RPMI8226 (cell line): ENCODE results near the gene FOXA3.
"Not testable (repeated sequence)": the region's sequence is repeated elsewhere in the genome, so short reads cannot be mapped to it uniquely, and the experiment has no call there.

Source experiments
- DNase-seq: peaks from one replicate; pipeline ENCODE4 v3.0.0-alpha.2; 2015

Gene FOXA3

GRCh38 chr19:45828945-45829344 is 35.2 kb upstream of the FOXA3 start:
- DNase-seq: no peak

GRCh38 chr19:45834970-45835369 is 29.2 kb upstream of the FOXA3 start:
- no peak for DNase-seq

GRCh38 chr19:45842198-45842597 is 21.9 kb upstream of the FOXA3 start:
- DNase-seq: no peak

- no peak for DNase-seq
Measured at GRCh38 chr19:45847663-45848062, 16.5 kb upstream of the FOXA3 start.

- DNase-seq: peak; percentile 10
Measured at GRCh38 chr19:45848922-45849321, 15.2 kb upstream of the FOXA3 start.

GRCh38 chr19:45852145-45852750 is 11.9 kb upstream of the FOXA3 start:
- DNase-seq: no peak

- DNase-seq: no peak
Measured at GRCh38 chr19:45852983-45853382, 11.1 kb upstream of the FOXA3 start.

GRCh38 chr19:45854167-45854778 is 9.9 kb upstream of the FOXA3 start:
- no peak for DNase-seq

- no peak for DNase-seq
Measured at GRCh38 chr19:45860359-45861259, 3.5 kb upstream of the FOXA3 start.

GRCh38 chr19:45862271-45862563 is 1.9 kb upstream of the FOXA3 start:
- DNase-seq: no peak

- peak; percentile 96 for DNase-seq
Measured at GRCh38 chr19:45862564-45863334, 1.4 kb upstream of the FOXA3 start, which contains the start of gene SYMPK. TSS of gene SYMPK (minus strand) at chr19:45863147. CDS start at chr19:45854495, 8,652 bp downstream.

- no peak for DNase-seq
Measured at GRCh38 chr19:45863335-45863839, 739 bp upstream of the FOXA3 start.

GRCh38 chr19:45864629-45865082 is 530 bp downstream of the FOXA3 start:
- no peak for DNase-seq

- DNase-seq: no peak
Measured at GRCh38 chr19:45865269-45865948, 1.3 kb downstream of the FOXA3 start.

GRCh38 chr19:45866400-45867176 is 2.5 kb downstream of the FOXA3 start:
- DNase-seq: no peak

- DNase-seq: not testable (repeated sequence)
Measured at GRCh38 chr19:45867241-45867640, 3.1 kb downstream of the FOXA3 start.

GRCh38 chr19:45870798-45871197 is 6.7 kb downstream of the FOXA3 start:
- no peak for DNase-seq

GRCh38 chr19:45872095-45872919 is 8.2 kb downstream of the FOXA3 start:
- DNase-seq: no peak

GRCh38 chr19:45873219-45873772 is 9.2 kb downstream of the FOXA3 start:
- no peak for DNase-seq

- DNase-seq: no peak
Measured at GRCh38 chr19:45874620-45874966, 10.5 kb downstream of the FOXA3 start.

- DNase-seq: no peak
Measured at GRCh38 chr19:45876161-45876410, 12.0 kb downstream of the FOXA3 start.
